Hepatocyte (in vitro differentiated cells): ENCODE measurements around the gene VWA3A.

ENCODE experiments used
- CTCF ChIP-seq: fragments of 200-600 bp; sonication (generic); IDR thresholded peaks from 2 replicates; pipeline ENCODE4 v1.5.1; 2016; ENCODE audit warnings: antibody characterized with exemption, mild to moderate bottlenecking; ENCODE audit not compliant: poor library complexity
- EZH2 ChIP-seq: fragments of 200-600 bp; sonication (generic); IDR thresholded peaks from 2 replicates; pipeline ENCODE4 v1.6.1; 2016; ENCODE audit warnings: antibody characterized with exemption, mild to moderate bottlenecking, borderline replicate concordance
- EZH2phosphoT487 ChIP-seq: fragments of 200-600 bp; sonication (generic); IDR thresholded peaks from one replicate; pipeline ENCODE4 v1.6.1; 2018; ENCODE audit warnings: antibody characterized with exemption, mild to moderate bottlenecking, low read depth, moderate library complexity; ENCODE audit not compliant: unreplicated experiment, severe bottlenecking

- no peak for TF ChIP-seq CTCF
- TF ChIP-seq EZH2, result no peak
- no peak for TF ChIP-seq EZH2phosphoT487
Observed at GRCh38 chr16:22099256-22099975, 7.1 kb downstream of the VWA3A start.
